NCI-H1436 (cell line): Measurements from ENCODE around the gene PCSK4.
"Not testable (repeated sequence)": the region's sequence is repeated elsewhere in the genome, so short reads cannot be mapped to it uniquely, and the experiment has no call there.

Experiments used
- DNase-seq: peaks from one replicate; lab custom pipeline; 2025; lab: John Stamatoyannopoulos, UW

The PCSK4 gene

GRCh38 chr19:1490311-1491113, at the start of gene PCSK4:
TSS of gene PCSK4 (minus strand) at chr19:1490350. CDS start at chr19:1490346, 4 bp downstream.
- DNase-seq: peak; percentile 98

GRCh38 chr19:1539749-1540148, 49.6 kb upstream of the PCSK4 start:
- not testable (repeated sequence) for DNase-seq

GRCh38 chr19:1538978-1539377, 48.8 kb upstream of the PCSK4 start:
- DNase-seq: no peak

GRCh38 chr19:1535699-1536098, 45.5 kb upstream of the PCSK4 start:
- DNase-seq: not testable (repeated sequence)

DNA sequence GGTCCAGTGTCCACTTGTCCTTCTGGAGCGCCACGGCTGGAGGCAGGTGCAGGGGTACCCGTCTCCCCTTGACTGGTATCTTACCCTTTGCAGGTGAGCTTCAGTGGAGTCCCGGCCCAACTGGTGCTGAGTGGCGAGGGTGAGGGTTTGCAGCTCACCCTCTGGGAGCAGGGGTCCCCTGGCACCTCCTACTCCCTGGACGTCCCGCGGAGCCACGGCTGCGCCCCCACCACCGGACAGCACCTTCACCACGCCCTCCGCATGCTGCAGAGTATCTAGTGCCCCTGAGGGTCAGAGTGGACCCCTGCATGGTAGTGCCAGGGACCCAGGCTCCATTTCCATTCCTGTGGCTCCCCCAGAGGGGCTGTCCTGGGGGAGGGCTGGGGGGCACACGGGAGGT, 44.8 kb upstream of the PCSK4 start:
- no peak for DNase-seq

DNA sequence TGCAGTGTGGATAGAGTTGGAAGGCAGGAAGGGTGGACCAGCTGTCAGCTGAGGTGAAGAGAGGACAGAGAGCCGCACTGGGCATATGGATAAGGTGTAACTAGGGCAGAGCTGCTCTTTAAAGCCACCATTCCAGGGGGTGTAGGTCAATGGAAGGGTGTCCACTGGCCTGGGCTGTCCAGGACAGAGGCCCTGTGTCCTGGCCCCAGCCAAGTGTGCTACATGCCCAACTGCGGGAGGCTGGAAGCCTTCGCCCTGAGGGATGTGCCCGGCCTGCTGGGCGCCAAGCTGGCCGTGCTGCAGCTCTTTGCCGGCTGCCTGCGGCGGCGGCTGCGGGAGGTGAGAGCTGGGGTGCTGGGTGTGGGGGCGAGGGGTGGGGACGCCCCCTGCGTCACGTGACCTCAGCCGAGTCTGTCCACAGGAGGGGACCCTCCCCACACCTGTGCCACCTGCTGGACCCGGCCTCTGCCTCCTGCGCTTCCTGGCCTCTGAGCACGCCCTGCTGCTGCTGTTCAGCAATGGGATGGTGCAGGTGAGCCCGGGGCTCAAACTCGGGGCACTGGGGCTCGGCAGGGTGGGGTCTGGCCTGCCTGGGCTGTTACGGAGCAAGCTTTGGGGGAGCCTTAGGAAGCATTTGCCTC, 43.5 kb upstream of the PCSK4 start:
- DNase-seq: no peak

- no peak for DNase-seq
Measured at GRCh38 chr19:1532003-1532402, 41.9 kb upstream of the PCSK4 start.

- DNase-seq: no peak
Measured at GRCh38 chr19:1531587-1531986, 41.4 kb upstream of the PCSK4 start.

- not testable (repeated sequence) for DNase-seq
Measured at GRCh38 chr19:1530856-1531255, 40.7 kb upstream of the PCSK4 start.

GRCh38 chr19:1529430-1529816, 39.3 kb upstream of the PCSK4 start:
- DNase-seq: no peak

- DNase-seq: no peak
Measured at GRCh38 chr19:1528596-1529429, 38.7 kb upstream of the PCSK4 start.

DNA sequence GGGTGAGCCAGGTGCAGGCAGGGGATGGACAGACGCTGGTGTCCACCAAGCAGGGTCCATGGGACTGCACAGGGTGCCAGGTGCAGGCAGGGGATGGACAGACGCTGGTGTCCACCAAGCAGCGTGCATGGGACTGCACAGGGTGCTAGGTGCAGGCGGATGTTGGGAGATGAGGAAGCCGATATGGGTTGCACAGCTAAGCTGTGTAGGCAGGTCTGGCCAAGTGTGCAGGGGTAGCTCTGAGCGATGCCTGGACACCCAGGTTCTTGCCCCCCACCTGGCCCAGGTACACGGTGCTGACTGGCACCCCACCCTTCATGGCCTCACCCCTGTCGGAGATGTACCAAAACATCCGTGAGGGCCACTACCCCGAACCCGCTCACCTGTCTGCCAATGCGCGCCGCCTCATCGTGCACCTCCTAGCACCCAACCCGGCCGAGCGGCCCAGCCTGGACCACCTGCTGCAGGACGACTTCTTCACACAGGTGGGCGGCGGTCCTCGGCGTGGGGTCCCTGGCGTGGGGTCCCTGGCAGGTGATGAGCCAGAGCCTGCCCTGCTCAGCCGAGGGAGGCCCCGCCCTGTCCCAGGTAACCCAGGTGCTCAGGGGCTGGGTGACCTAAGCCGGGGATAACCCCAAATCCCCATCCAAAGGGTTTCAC, 37.6 kb upstream of the PCSK4 start:
- DNase-seq: no peak

GRCh38 chr19:1526979-1527649, 37.0 kb upstream of the PCSK4 start:
- no peak for DNase-seq

- no peak for DNase-seq
Measured at GRCh38 chr19:1526066-1526778, 36.1 kb upstream of the PCSK4 start.

- DNase-seq: no peak
Measured at GRCh38 chr19:1525343-1525742, 35.2 kb upstream of the PCSK4 start.

- no peak for DNase-seq
Measured at GRCh38 chr19:1524972-1525325, 34.8 kb upstream of the PCSK4 start.

DNA sequence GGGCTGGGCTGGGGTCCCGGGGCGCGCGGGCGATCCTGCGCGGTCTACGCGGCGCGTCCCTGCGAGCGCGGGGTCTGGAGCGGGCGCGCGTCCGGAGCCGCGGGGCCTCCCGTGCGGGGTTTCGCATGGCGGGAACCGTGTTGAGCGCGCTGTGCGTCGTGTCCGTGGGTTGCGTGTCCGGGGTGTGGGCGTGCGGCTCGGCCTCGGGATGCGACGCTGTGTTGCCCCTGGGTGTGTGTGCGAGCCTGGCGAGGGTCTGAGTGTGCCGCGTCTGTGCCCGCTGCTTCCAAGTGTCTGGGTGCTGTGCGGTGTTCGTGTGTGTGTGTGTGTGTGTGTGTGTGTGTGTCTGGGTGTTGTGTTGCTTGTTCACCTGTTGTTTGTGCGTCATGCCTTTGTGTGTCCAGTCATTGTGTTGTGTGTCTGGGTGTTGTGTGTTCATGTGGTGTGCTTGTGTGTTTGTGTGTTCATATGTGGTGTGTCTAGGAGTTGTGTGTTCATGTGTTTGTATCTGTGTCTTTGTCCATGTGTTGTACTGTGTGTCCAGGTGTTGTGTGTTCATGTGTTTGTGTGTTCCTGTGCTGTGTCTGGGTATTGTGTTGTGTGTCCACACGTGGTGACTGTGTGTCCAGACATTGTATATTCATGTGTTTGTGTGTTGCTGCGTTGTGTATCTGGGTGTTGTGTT, 34.3 kb upstream of the PCSK4 start:
- no peak for DNase-seq

- no peak for DNase-seq
Measured at GRCh38 chr19:1523412-1524286, 33.5 kb upstream of the PCSK4 start, which contains the start of gene PLK5. TSS of gene PLK5 (plus strand) at chr19:1524077. CDS start at chr19:1526997, 2,920 bp downstream.

GRCh38 chr19:1522838-1523237, 32.7 kb upstream of the PCSK4 start:
- no peak for DNase-seq
